Keratinocyte (primary cell): Measurements from ENCODE around the gene MMP28. TPM values are rescaled to one million over a fixed set of nuclear protein-coding genes. Genes with fewer than 3 reads are reported as not detected.

Source experiments
- DNase-seq: peaks from one replicate; pipeline ENCODE4 v3.0.0-alpha.2; 2011; ENCODE audit warnings: low read depth, missing footprints, low spot score
- FAIRE-seq: peaks from 2 replicates; lab custom pipeline; 2011; peaks lifted over from hg19 to GRCh38; lab: Jason Lieb, UNC
- H2AFZ ChIP-seq: 2 replicates; pipeline ENCODE4 v1.6.0; 2012; ENCODE audit warnings: low read length, control low read depth, inconsistent platforms; ENCODE audit not compliant: control insufficient read depth
- H3K27ac ChIP-seq: 2 replicates; pipeline ENCODE4 v1.5.1; 2011; ENCODE audit warnings: low read length; ENCODE audit not compliant: control insufficient read depth, insufficient read depth
- H3K27me3 ChIP-seq: 3 replicates; pipeline ENCODE4 v1.6.0; 2011; ENCODE audit warnings: low read length; ENCODE audit not compliant: control insufficient read depth, insufficient read depth; ENCODE audit errors: extremely low read depth
- H3K36me3 ChIP-seq, 2 experiments: 2 replicates in 1 of 2; 3 replicates in 1 of 2; pipeline ENCODE4 v1.5.1; 2011; ENCODE audit warnings: low read length in 2 of 2, mild to moderate bottlenecking in 1 of 2; ENCODE audit not compliant: control insufficient read depth in 2 of 2, insufficient read depth in 2 of 2; ENCODE audit errors: extremely low read depth in 1 of 2
- H3K4me1 ChIP-seq: 3 replicates; pipeline ENCODE4 v1.5.1; 2011; ENCODE audit warnings: low read length; ENCODE audit not compliant: control insufficient read depth, insufficient read depth; ENCODE audit errors: extremely low read depth
- H3K4me2 ChIP-seq: 3 replicates; pipeline ENCODE4 v1.6.0; 2011; ENCODE audit warnings: low read depth, low read length; ENCODE audit not compliant: control insufficient read depth, insufficient read depth; ENCODE audit errors: extremely low read depth
- H3K4me3 ChIP-seq, 3 experiments: fragments of 200-600 bp in 1 of 3; sonication (generic) in 1 of 3; 2 replicates in 2 of 3; 3 replicates in 1 of 3; pipeline ENCODE4 v1.5.1; 2011 to 2016; ENCODE audit warnings: low read length in 3 of 3, mild to moderate bottlenecking in 3 of 3, control low read depth in 2 of 3, inconsistent platforms in 1 of 3, low read depth in 1 of 3, mixed read lengths in 1 of 3, mixed run types in 1 of 3, moderate library complexity in 1 of 3; ENCODE audit not compliant: control insufficient read depth in 2 of 3, insufficient read depth in 2 of 3; ENCODE audit errors: extremely low read depth in 1 of 3
- H3K79me2 ChIP-seq: 2 replicates; pipeline ENCODE4 v1.6.0; 2012; ENCODE audit warnings: low read length; ENCODE audit not compliant: control insufficient read depth, insufficient read depth
- H3K9ac ChIP-seq: 3 replicates; pipeline ENCODE4 v1.6.0; 2011; ENCODE audit warnings: low read length; ENCODE audit not compliant: control insufficient read depth, insufficient read depth; ENCODE audit errors: extremely low read depth
- H3K9me1 ChIP-seq: 3 replicates; pipeline ENCODE4 v1.6.0; 2011; ENCODE audit warnings: low read length; ENCODE audit not compliant: control insufficient read depth, insufficient read depth; ENCODE audit errors: extremely low read depth
- H3K9me3 ChIP-seq: 2 replicates; pipeline ENCODE4 v1.5.1; 2012; ENCODE audit warnings: low read depth, low read length; ENCODE audit not compliant: control insufficient read depth
- H4K20me1 ChIP-seq: 3 replicates; pipeline ENCODE4 v1.6.0; 2011; ENCODE audit warnings: low read length; ENCODE audit not compliant: control insufficient read depth, insufficient read depth; ENCODE audit errors: extremely low read depth
- CTCF ChIP-seq, 3 experiments: IDR thresholded peaks in 1 of 3; conservative IDR thresholded peaks in 1 of 3; optimal IDR thresholded peaks in 1 of 3; 2 replicates in 2 of 3; 3 replicates in 1 of 3; pipeline versions ENCODE3 to v1.5.1; 2011; ENCODE audit warnings: low read length in 3 of 3, mild to moderate bottlenecking in 3 of 3, moderate library complexity in 2 of 3, control low read depth in 1 of 3, inconsistent platforms in 1 of 3; ENCODE audit not compliant: insufficient read depth in 2 of 3; ENCODE audit errors: extremely low read depth in 1 of 3
- EZH2 ChIP-seq: IDR thresholded peaks from one replicate; pipeline ENCODE4 v1.6.1; 2012; ENCODE audit warnings: inconsistent platforms, mild to moderate bottlenecking, low read length, moderate library complexity
- dilution Hi-C: fragments of 300-500 bp; cut with MboI; formaldehyde crosslinking; loops from one replicate; pipeline ENCODE4 v1.7.0; 2020; ENCODE audit warnings: low sequenced_read_pairs; ENCODE audit not compliant: extremely low pct_ligation_motif_present
- polyA plus RNA-seq, 5 experiments: library from polyadenylated mRNA; depleted of rRNA in 3 of 5; stranded (reverse) in 3 of 5; stranded (forward) in 1 of 5; unstranded in 1 of 5; fragments of >200 nt; gene quantifications; 1 replicate in 1 of 5; 2 replicates in 3 of 5; 3 replicates in 1 of 5; pipeline versions ENCODE4 v1.2.1 to v1.2.3, GENCODE V29; 2011 to 2012; ENCODE audit warnings: missing spikeins in 2 of 5, low read depth in 1 of 5, low replicate concordance in 1 of 5

The MMP28 gene
- polyA plus RNA-seq, 1 donor (not counting 4 experiments of a cell fraction or from before 2014, with no cell fraction given): 21.3 TPM

- Histone ChIP-seq H3K9ac (no peak overlapping the region), H3K4me3 (no peak overlapping the region), H2AFZ (no peak overlapping the region), H3K4me2 (no peak overlapping the region), H3K27ac (no peak overlapping the region), H3K4me1 (peaks cover 3% of the 10 kb centered on the region), H3K9me3 (no peaks in the 10 kb centered on the region), H3K79me2 (no peaks in the 10 kb centered on the region), H3K27me3 (peaks cover under 1% of the 10 kb centered on the region), H3K36me3 (peaks cover 10 to 29% of the 10 kb centered on the region in 2 experiments), H3K9me1 (no peaks in the 10 kb centered on the region), H4K20me1 (no peaks in the 10 kb centered on the region)
- FAIRE-seq: no peak
- DNase-seq: no peak
- no peak for TF ChIP-seq EZH2
- TF ChIP-seq CTCF (optimal IDR thresholded peaks at IDR 0.05 in 1 of 3, IDR thresholded peaks at IDR 0.05 in 1 of 3, conservative IDR thresholded peaks at IDR 0.05 in 1 of 3; ENCODE audit: extremely low read depth in 1 of 3, insufficient read depth in 2 of 3, low read length in 3 of 3): no peak
- dilution Hi-C loops: no loop called here
These were observed 68.4 kb downstream of the MMP28 start for GRCh38 chr17:35726953-35727460.

- no peak overlapping the region for H3K9ac ChIP-seq
These were observed 69.1 kb downstream of the MMP28 start for GRCh38 chr17:35726127-35726952.

More at GRCh38 chr17:35726127-35726952, 69.1 kb downstream of the MMP28 start:
- Histone ChIP-seq H3K4me3 (no peak overlapping the region), H3K4me2 (no peak overlapping the region), H3K9me1 (no peaks in the 10 kb centered on the region), H3K27me3 (no peaks in the 10 kb centered on the region), H2AFZ (no peak overlapping the region), H3K36me3 (peaks cover 10 to 29% of the 10 kb centered on the region in 2 experiments), H3K4me1 (peaks cover 3% of the 10 kb centered on the region), H3K27ac (no peak overlapping the region), H3K9me3 (no peaks in the 10 kb centered on the region), H3K79me2 (no peaks in the 10 kb centered on the region), H4K20me1 (no peaks in the 10 kb centered on the region)
- DNase-seq (no peak), FAIRE-seq (no peak)
- TF ChIP-seq CTCF (optimal IDR thresholded peaks at IDR 0.05 in 1 of 3, IDR thresholded peaks at IDR 0.05 in 1 of 3, conservative IDR thresholded peaks at IDR 0.05 in 1 of 3; ENCODE audit: extremely low read depth in 1 of 3, insufficient read depth in 2 of 3, low read length in 3 of 3) (no peak), EZH2 (no peak)
- dilution Hi-C loops: no loop called here
